NCI-H526 (cell line): ENCODE data around the gene SERPINI1.

Experiments
- DNase-seq, 2 experiments: peaks; one replicate each; lab custom pipeline; 2025; lab: John Stamatoyannopoulos, UW

The SERPINI1 gene

DNA sequence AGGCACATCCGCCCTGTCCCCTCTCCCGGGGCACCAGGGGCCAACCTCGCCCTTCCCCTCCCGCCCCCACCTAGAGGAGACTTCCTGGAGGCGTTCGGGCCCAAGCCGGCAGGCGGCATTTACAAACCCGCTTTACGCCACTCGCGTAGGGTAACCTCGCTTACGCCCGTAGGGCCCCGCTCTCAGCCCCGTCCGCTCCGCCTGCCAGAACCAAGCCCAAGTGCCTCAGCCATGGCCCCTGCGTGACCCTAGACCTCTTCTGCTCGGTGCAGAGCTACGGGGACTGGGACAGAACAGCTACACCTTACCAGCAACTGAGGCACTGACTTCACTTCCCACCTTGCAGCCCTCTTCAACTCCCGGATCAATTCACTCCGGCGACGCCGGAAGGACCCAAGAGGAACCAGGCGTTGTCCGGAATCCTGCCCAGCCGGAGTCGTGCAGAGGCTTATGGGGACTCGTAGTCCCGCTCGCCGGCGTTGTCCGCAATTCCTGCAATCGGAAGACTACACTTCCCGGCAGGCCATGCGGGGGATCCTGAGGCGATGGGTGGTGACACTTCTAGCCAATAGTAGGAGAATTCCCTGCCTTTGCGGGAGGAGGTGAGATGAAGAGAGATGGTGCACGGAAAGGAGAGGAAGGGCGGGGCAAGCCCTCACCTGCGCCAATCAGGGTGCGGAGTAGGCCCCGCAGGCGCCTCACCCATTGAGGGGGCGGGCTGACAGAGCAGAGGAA is 856 bp upstream of the SERPINI1 start, which contains the start of gene PDCD10:
TSS of gene PDCD10 (minus strand) at position 395 of the 735 bp plus-strand sequence. CDS start 14,735 bp downstream, outside the sequence.
- DNase-seq, result peak; percentile 99 to 100

DNA sequence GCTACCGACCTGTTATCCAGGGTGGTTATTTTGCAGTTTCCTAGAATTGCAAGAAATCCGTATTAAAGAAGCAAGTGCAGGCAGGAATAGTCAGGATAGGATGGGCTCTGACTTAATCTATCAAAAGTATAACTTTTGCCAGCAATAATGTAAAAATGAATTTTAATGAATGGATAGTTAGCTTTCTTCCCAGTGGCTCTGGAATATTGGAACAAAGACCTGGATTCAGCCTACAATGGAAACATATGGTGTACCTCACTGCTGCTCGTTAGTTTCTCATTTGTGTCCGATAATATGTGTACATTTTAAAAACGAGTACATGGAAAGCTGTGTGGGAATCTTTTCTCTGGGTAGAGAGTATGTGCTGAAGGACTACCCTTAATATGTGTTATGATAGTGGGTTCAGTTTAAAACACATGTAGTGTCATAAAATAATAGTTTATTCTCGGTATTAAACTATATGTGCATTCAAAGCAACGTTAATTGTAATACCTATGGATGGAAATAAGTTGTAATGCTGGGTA is 805 bp downstream of the SERPINI1 start:
- no peak for DNase-seq

DNA sequence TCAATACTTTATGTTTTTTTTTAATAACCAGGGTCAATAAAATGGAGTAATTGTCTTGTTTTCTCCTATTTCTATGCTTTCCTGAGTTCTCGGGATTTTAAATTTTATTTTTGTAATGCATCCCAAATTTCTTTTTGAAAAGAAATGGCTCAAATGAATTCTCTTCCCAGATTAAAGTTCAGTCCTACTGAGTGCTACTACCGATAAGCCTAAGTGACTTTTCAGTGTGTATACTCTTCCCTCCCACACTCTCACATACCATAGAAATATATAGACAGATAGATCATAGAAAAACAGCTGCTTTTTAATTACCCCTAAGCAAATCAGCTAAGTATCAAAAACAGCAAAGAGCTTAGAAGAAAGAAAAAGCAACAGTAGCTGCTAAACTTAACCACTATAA is 1.5 kb downstream of the SERPINI1 start:
- DNase-seq, result peak in 1 of 2 experiments; percentile 3

DNA sequence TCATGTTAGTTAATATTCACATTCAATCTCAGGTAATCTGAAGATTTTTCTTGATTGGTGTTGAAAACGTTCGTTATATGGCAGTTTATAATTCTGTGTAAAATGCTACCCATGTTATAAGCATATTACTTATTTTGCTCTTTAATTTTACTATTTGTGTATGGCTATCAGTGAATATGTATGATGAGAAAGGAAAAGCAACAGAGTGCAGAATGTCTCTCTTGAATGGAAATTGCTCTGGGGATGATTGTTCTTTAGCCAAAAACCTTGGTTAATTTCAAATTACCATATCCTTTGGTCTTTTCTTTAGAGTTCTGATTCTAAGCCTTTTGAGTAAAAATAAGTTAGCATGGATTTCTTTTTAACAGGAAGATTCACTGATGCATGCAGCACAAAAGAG is 2.5 kb downstream of the SERPINI1 start:
- DNase-seq, result no peak

DNA sequence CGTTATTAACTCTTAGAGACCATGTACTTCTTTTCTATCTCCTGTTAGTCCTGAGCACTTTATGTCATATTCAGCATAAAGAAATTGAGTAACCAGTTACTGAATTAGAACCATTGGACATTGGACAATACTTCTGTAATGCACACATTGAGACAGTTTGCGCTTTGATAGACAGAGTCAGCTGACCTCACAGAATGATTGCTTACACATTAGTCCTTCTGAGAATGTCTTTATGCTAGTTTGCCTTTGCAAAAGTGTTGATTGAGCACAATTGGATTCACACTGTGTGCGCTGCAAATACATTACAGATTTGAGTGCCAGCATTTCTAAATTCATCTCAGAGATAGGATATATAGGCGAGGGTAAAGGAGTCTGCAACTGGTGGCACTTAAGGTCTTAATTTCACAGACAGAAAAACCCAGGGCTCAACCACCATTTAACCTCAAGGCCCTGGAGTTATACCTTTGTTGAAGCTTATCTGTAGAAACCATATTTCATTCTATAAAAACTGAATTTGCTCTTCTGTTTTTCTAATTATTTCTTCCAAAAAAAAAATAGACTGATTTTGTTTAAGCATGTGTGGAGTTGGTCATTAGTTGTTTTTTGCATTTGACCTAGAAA is 3.8 kb downstream of the SERPINI1 start:
- peak in 1 of 2 experiments; percentile 1 for DNase-seq

DNA sequence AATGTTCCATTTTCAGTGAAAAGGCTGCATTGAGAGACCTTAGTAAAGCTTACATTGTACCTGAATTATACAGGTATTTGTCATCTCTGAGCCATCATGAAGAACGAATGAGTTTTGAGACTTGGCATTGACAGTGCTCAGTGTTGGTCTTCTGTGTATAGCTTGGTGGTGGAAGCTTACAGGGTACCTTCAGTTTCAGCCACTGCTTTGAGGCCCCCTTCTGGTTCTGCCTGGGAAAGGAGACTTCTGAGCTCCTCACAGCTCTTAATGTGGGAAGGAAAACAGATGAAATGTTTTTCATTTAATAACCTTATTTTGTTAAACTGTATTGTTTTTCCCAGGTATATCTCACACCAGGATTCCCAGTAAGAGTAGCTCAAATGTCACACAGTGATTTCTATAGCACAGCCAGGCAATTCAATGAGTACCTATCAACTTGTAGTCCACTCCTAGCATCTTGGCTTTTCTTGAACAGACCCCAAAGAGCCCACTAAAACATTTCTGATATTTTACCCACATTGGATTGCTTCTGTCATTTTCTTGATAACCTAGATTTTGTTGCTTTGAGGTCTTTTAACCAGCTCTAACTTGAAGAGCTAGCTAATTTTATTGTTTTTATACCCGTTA is 5.6 kb downstream of the SERPINI1 start:
- DNase-seq, result peak; percentile 8 to 43

DNA sequence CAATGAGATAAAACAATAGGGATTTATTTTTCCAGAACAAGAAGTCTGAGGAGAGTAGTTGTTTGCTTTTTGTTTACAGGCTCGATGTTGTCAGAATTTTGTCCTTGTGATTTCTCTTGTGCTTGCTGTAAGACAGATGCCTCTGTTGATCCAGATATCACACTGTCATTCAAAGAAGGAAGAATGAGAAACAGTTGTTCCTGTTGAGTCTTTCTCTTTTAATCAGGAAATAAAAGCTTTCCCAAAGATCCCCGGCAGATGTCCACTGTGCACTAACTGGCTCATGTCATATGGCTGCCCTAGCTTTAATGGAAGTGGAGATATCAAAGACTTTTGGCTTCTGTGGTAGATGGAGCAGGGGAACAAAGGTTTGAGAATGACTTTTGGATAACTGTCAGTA is 6.8 kb downstream of the SERPINI1 start:
- DNase-seq, result no peak

DNA sequence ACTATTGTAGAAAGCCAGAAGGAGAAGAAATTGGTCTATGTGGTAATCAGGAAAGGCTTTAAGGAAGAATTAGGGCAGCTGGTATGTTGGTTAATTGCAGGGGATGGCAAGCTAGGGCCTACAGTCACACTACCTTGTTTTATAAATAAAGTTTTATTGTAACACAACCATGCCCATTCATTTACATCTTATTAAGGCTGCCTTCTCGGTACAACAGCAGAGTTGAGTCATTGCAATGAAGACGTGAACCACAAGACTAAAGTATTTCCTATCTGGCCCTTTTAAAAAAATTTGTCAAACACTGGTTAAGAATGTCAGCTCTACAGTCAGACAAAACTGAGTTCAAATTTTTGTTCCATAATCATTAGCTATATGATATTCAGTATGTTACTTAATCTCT is 8.3 kb downstream of the SERPINI1 start:
- no peak for DNase-seq

DNA sequence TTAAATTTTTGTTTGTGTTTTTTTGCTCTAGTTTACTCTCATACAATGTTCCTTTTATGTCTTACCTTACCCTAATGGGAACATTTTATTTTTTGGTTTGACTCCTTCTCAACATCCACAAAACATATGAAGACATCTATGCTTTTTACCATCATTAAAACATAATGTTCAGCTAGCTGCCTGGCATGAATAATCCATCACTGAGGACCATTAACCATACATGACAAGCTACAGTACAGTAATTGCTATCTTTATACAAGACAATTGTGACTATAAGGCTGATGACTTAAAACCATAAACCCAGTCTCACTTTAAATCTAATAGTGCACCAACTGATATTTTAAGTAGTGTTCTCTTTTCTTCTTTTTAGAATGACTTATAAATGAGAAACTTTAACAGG is 13.7 kb downstream of the SERPINI1 start:
- no peak for DNase-seq

DNA sequence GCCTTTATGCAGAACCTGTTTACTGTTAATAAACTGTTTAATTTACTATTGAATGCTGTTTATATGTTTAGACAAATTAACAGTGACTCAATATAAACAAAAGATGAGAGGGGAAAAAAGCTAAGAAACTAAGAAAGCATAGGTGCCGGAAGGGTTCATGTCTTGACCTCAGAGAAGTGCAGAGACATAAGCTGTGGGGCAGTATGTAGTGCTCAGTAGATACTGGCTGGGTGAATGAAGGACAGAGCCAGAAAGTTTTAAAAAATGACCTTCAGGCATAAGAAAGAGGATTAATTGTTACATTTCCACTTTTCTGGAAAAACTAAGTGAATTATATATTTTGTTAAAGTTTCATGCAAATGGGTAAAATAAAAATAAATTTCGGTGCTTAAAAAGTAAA is 14.2 kb downstream of the SERPINI1 start:
- DNase-seq, result no peak

DNA sequence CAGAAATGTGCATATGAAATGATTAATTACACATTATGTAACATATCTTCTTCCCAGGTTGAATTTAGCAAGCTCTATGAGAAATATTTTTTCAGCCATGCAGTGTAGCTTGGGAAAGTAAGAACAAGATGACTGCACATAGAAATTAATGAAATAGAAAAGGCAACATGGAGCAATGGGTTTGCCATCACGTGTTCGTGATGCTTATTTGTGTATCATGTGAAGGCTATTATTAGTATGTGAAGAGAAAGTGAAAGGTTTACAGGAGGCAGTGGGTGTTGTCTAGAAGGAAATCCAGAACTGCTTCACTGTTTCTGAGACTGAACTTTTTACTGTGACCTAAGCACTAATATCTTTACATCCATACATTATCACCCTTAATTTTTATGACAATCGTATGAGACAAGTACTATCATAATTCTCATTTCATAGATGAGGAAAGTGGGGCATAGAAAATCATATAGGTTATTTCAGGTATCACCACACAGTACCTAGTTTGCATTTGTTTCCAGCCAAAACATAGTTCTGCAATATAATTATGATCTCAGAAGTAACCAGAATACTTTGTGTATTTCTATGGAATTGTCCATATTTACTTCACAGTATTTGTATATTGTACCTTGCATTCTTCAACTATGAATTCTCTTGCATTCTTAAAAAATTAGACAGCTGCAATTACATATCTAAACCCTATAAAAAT is 14.9 kb downstream of the SERPINI1 start:
- DNase-seq, result no peak

DNA sequence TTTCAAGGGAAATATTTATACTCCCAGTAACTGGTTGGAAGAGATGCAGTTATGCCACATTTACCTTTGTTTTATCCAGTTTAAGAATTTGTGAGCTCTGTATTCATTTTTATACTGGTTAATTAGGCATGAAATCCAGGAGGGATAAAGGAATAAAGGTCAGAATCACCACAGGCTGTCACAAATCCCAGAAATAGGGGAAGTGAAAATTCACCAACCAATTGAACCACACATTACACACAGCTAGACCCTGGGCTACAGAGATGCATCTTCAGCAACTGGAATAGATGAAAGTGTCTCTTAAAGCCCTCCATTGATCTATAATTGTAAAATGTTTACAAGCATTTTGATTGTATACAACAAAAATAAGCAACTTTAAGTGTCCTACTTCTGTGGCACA is 18.5 kb downstream of the SERPINI1 start:
- DNase-seq, result no peak

DNA sequence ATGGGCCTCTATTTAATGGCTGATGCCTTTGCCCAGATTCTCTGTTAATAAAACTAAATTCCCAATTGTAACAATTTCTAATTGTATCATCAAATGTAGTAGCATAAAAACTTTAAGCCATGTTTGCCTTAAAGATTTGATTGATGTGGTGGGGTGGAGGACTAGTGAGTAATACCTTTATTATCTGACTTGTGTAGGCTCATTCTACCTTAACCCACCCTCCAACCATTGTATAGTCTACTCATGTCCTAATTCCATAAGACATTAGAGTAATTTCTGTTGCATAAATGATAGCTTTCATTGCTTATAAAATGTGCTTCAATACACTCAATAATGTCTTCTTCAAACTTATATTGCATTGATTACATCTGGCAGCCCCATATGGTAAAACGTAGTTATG is 25.8 kb downstream of the SERPINI1 start:
- DNase-seq, result no peak

DNA sequence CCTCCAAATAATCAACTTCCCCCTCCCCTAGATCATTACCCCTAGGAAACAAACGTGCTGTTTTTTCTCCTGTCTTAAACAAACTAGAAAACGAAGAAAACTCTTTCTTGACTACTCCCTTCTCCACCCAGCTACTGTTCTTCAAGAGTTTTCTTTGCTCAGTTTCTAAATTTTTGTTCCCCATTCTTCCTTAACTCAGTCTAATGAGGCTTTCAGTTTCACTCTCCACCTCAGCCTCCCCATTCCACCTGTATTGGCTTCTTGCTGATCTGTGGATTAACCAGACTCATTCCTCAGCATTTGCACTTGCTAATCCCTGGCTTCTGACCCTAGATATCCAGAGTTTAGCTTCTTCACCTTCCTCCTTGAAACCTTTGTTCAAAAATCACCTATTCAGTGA is 26.8 kb downstream of the SERPINI1 start:
- DNase-seq, result no peak

DNA sequence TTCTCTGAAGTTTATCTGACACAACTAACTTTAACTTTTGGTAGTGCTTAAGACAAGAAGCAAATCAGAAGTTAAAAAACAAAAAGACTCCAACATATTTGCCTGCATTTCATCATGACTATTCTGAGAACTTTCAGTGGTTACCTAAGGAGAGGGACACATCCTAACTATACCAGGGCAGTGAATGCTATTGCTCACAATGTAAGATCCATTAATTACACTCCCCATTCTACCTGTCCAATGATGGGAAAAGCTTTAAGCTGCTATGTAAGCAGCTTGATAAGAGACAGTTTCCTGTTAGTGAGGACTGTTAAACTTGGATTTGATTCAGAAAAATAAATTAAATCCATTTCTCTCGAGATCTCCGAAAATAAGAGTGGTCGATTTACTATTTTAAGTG is 37.5 kb downstream of the SERPINI1 start:
- DNase-seq, result no peak

DNA sequence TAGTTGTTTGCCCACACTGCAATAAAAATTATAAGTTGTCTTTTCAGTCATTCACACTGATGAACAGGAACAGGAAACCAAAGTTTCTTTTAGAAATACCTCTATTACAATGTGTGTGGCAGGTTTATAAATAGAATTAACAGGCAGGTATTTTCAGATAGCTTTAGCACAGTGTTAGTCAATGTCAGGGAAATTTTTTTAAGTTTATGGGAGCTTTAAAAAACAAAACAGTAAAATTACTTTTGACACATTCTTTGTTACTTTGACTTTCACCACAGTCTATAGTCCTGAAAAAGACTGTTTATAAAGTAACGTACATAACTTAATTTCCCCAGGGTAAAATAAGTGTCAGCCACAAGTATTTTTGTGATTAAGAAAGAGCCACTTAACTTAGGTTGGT is 38.1 kb downstream of the SERPINI1 start:
- no peak for DNase-seq

DNA sequence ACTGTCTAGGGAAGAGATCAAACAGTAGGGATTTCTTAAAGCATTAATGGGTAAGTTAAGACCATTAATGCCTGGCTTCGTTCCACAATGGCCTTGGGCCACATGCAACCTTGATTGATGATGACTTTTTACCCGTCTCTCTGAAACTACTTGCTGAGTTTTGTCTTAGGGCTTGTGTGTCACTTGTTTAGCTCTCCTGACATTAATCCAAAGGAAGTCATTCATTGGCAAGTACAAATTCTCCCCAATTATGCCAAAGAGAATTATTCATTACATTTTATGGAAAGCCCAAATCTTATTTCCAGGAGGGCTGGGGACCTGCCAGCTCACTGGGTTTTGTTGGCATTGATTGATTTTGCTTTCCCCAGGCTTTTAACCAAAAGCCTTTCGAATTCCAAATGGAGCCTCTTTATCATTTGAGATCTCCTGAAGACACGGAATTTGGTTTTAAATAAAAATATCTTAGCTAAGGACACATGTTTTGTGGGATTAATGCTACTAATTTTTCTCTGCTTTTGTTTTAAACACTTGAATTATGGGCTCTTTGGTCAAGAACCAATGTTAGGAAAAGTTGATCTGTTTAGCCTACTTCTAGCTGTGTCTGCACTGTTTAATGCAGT is 40.7 kb downstream of the SERPINI1 start:
- no peak for DNase-seq

DNA sequence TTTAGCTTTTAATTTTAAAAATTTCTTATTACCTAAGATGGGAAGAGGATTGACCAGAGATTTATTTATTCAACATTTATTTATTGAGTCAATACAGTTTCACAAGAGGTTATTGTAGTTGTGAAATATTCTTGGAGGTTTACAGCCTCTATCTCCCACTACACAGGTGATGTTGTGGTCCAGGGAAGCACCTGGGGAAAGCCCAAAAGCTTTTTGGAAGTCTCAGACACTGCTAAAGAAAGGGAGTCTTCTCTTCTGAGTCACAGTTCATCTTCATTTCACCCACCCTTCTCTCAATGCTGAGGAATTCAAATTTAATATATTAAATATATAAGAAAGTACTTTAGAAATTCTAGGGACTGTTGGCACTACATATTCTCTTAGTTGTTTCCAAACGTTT is 41.8 kb downstream of the SERPINI1 start:
- DNase-seq, result no peak

DNA sequence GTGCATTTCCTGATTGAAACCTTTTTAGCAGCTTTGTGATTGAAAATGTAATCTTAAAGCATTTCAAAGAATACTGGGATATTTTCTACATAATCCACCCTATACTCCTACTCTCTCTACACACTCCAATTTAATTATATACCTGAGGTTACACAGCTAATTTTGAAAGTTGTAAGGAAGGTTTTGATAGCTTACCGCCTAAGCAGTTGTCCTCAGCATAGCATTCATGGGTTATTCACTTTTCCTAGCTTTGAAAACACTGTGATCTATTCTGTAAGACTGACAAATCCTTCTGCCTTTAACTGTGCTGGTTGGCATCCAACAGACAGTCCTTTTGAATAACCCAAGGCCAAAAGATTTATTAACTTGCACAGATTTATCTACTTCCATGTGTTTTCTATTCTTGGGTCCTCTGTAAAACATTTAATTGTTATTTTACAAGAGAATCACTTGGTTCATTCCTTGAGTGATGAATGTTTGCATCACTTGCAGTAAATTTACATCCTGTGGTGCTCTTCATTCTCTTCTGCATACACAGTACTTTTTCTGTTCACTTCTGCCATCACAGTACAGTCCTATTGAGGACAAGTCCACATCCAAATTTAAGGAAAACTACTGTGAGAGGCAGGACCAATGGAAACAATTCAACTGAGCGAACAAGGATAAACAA is 44.8 kb downstream of the SERPINI1 start:
- DNase-seq, result no peak

DNA sequence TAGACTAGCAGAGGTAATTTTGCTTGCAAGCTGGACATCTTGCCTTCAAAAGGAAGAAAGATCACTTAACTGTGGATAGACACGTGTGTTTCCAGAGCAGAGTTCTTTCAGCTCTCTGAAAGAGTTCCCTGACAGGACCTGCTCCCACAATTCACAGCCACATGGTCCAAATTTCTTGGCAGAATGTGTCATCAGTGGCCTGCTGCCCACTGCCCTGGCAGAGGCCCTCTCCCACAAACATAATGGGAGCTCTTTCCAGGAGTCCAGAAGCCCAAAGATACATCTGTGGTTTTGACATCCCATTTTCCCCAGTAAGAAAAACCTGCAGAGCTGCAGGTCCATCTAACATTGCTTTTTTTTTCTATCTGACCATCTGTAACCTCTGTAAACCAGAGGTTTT is 48.3 kb downstream of the SERPINI1 start:
- DNase-seq, result no peak

DNA sequence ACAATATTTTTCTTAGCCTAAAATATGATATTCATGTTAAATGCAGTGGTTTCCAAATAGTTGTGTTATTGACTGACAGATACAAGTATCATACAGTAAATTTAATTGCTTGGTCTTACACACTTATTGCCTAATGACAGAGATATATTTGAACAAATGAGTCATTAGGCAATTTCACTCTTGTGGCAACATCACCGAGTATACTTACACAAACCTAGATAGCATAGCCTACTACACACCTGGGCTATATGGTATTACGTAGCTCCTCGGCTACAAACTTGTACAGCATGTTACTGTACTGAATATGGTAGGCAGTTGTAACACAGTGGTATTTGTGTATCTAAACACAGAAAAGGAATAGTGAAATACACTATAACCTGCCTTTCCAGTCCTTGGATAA is 50.3 kb downstream of the SERPINI1 start:
- no peak for DNase-seq
